ENCODE measurements around the gene PRKCE. TPM values are rescaled to one million over a fixed set of nuclear protein-coding genes. Genes with fewer than 3 reads are reported as not detected.

Gene PRKCE
- total and polyA plus RNA-seq, 2 donors (not counting 3 experiments of a cell fraction or from before 2014, with no cell fraction given) = 27.9 to 33.9 TPM

DNA sequence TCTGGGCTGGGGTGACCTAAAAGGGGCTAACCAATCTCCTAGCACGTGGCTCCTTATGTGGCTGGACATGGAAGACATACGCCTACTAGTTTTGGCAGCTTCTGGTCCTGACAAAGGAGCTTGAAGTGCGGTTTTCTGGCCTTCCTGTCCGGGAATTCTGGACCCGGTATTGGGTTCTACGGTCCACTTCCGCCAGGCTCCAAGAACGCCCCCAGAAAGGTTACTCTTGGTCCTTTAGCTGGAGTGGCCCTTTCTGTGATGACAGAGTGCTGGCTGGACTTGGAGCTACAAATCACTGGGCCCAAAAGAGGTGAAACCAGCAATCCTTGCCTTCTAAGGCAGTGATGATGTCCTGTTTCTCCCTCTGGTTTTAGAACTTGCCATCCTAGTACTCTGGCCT lies 481.5 kb downstream of the PRKCE start:
- Histone ChIP-seq H3K4me2 (ENCODE audit: insufficient read depth, low read length) (no peak overlapping the region), H3K4me1 (ENCODE audit: control insufficient read depth, extremely low read depth, insufficient read depth, low read length) (peaks cover 16% of the 10 kb centered on the region), H3K9me3 (replicated peaks; ENCODE audit: control insufficient read depth, insufficient read depth, low read length) (no peaks in the 10 kb centered on the region), H3K27me3 (ENCODE audit: control insufficient read depth in 2 of 2, insufficient read depth in 2 of 2, low read length in 2 of 2) (no peaks in the 10 kb centered on the region), H3K9ac (replicated peaks; ENCODE audit: extremely low read depth, insufficient read depth, low read length) (no peak overlapping the region), H3K27ac (ENCODE audit: insufficient read depth, low read depth, low read length) (no peak overlapping the region), H4K20me1 (replicated peaks; ENCODE audit: control insufficient read depth, extremely low read depth, insufficient read depth, low read length) (no peaks in the 10 kb centered on the region), H3K9me1 (replicated peaks; ENCODE audit: control insufficient read depth, extremely low read depth, insufficient read depth, low read length) (no peaks in the 10 kb centered on the region), H2AFZ (ENCODE audit: low read depth, low read length) (no peak overlapping the region), H3K36me3 (ENCODE audit: control insufficient read depth in 2 of 2, extremely low read depth in 1 of 2, insufficient read depth in 2 of 2, low read length in 2 of 2) (no peaks in the 10 kb centered on the region), H3K79me2 (ENCODE audit: control insufficient read depth, insufficient read depth, low read length) (no peaks in the 10 kb centered on the region), H3K4me3 (replicated peaks in 1 of 3; ENCODE audit: insufficient read depth in 1 of 3, low read depth in 1 of 3, low read length in 3 of 3) (no peak overlapping the region)
- CTCF ChIA-PET = interaction anchor here (0.9 kb wide), 1 partner anchor 14 kb away, joined by 3 read pairs; no protein-coding TSS in a partner anchor
- no TSS peak for BruUV-seq (replicated peaks)
- no peak for TF ChIP-seq EZH2 (IDR thresholded peaks at IDR 0.05; ENCODE audit: borderline replicate concordance, low read depth, low read length, severe bottlenecking)
- TF ChIP-seq POLR2A (IDR thresholded peaks at IDR 0.05; ENCODE audit: low read depth, low read length) = no peak
- TF ChIP-seq JUN (IDR thresholded peaks at IDR 0.05; ENCODE audit: borderline replicate concordance, insufficient read depth, insufficient read length, low read depth) = no peak
- no peak for TF ChIP-seq GATA2 (IDR thresholded peaks at IDR 0.05; ENCODE audit: insufficient read depth, insufficient read length, low read depth, low read length)
- no peak for TF ChIP-seq MYC (IDR thresholded peaks at IDR 0.05; ENCODE audit: low read depth, low read length)
- TF ChIP-seq POLR2AphosphoS5 (IDR thresholded peaks at IDR 0.05; ENCODE audit: insufficient read depth, low read depth, low read length) = no peak
- no peak for TF ChIP-seq FOS (IDR thresholded peaks at IDR 0.05; ENCODE audit: borderline replicate concordance, insufficient read depth, low read length)
- TF ChIP-seq, protein P1, sequence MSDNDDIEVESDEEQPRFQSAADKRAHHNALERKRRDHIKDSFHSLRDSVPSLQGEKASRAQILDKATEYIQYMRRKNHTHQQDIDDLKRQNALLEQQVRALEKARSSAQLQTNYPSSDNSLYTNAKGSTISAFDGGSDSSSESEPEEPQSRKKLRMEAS (IDR thresholded peaks at IDR 0.05; ENCODE audit: insufficient read depth, insufficient read length) = no peak
- TF ChIP-seq, protein P2, sequence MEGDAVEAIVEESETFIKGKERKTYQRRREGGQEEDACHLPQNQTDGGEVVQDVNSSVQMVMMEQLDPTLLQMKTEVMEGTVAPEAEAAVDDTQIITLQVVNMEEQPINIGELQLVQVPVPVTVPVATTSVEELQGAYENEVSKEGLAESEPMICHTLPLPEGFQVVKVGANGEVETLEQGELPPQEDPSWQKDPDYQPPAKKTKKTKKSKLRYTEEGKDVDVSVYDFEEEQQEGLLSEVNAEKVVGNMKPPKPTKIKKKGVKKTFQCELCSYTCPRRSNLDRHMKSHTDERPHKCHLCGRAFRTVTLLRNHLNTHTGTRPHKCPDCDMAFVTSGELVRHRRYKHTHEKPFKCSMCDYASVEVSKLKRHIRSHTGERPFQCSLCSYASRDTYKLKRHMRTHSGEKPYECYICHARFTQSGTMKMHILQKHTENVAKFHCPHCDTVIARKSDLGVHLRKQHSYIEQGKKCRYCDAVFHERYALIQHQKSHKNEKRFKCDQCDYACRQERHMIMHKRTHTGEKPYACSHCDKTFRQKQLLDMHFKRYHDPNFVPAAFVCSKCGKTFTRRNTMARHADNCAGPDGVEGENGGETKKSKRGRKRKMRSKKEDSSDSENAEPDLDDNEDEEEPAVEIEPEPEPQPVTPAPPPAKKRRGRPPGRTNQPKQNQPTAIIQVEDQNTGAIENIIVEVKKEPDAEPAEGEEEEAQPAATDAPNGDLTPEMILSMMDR (IDR thresholded peaks at IDR 0.05; ENCODE audit: extremely low read depth in 1 of 2, insufficient read depth in 1 of 2, low read depth in 1 of 2, low read length in 2 of 2) = no peak
- DNase-seq (ENCODE audit: low read depth, low spot score) (no peak), FAIRE-seq (no peak)
- intact Hi-C loops (cut with micrococcal nuclease) = no loop called here
- dilution Hi-C loops (cut with MboI; ENCODE audit: extremely low pct_ligation_motif_present, low sequenced_read_pairs) = no loop called here
- POLR2A ChIA-PET = no interaction called here
